HL-60 (cell line): ENCODE measurements around the gene EIF4B.

Experiments used
- DNase-seq, 2 experiments: peaks; one replicate each; pipeline ENCODE4 v3.0.0-alpha.2; 2010 to 2020; ENCODE audit warnings: low read depth in 1 of 2, low spot score in 1 of 2
- H3K27ac ChIP-seq: fragments of 250-450 bp; sonication (Bioruptor Pico); replicated peaks from 2 replicates; pipeline ENCODE4 v1.5.1; 2020; ENCODE audit warnings: mild to moderate bottlenecking, moderate library complexity
- H3K27me3 ChIP-seq: fragments of 250-450 bp; sonication (Bioruptor Pico); 2 replicates; pipeline ENCODE4 v1.5.1; 2021; ENCODE audit warnings: mild to moderate bottlenecking, moderate library complexity; ENCODE audit not compliant: insufficient read depth, poor library complexity, severe bottlenecking
- H3K4me3 ChIP-seq: replicated peaks from 2 replicates; pipeline ENCODE4 v1.5.1; 2011; ENCODE audit warnings: mild to moderate bottlenecking, control low read depth, low read length; ENCODE audit not compliant: insufficient read depth
- CTCF ChIP-seq: IDR thresholded peaks from one replicate; pipeline ENCODE4 v1.5.1; 2011; ENCODE audit warnings: low read length, control low read depth, inconsistent platforms; ENCODE audit not compliant: insufficient read depth
- GABPA ChIP-seq: IDR thresholded peaks from 2 replicates; pipeline ENCODE4 v1.6.1; 2012; ENCODE audit warnings: low read depth
- POLR2AphosphoS5 ChIP-seq: IDR thresholded peaks from 2 replicates; pipeline ENCODE4 v1.6.1; 2012; ENCODE audit warnings: low read depth
- SPI1 ChIP-seq: IDR thresholded peaks from 2 replicates; pipeline ENCODE4 v1.6.1; 2012; ENCODE audit warnings: low read depth, mild to moderate bottlenecking, borderline replicate concordance
- TF ChIP-seq, protein P1 (sequence below): IDR thresholded peaks from 2 replicates; pipeline ENCODE4 v1.6.1; 2012; ENCODE audit warnings: low read depth; ENCODE audit not compliant: insufficient replicate concordance

The EIF4B gene

GRCh38 chr12:52965337-52965731 is 40.9 kb upstream of the EIF4B start:
- no peak for DNase-seq
- Histone ChIP-seq H3K27ac (no peak overlapping the region), H3K4me3 (no peak overlapping the region), H3K27me3 (no peaks in the 10 kb centered on the region)
- TF ChIP-seq, protein P1, sequence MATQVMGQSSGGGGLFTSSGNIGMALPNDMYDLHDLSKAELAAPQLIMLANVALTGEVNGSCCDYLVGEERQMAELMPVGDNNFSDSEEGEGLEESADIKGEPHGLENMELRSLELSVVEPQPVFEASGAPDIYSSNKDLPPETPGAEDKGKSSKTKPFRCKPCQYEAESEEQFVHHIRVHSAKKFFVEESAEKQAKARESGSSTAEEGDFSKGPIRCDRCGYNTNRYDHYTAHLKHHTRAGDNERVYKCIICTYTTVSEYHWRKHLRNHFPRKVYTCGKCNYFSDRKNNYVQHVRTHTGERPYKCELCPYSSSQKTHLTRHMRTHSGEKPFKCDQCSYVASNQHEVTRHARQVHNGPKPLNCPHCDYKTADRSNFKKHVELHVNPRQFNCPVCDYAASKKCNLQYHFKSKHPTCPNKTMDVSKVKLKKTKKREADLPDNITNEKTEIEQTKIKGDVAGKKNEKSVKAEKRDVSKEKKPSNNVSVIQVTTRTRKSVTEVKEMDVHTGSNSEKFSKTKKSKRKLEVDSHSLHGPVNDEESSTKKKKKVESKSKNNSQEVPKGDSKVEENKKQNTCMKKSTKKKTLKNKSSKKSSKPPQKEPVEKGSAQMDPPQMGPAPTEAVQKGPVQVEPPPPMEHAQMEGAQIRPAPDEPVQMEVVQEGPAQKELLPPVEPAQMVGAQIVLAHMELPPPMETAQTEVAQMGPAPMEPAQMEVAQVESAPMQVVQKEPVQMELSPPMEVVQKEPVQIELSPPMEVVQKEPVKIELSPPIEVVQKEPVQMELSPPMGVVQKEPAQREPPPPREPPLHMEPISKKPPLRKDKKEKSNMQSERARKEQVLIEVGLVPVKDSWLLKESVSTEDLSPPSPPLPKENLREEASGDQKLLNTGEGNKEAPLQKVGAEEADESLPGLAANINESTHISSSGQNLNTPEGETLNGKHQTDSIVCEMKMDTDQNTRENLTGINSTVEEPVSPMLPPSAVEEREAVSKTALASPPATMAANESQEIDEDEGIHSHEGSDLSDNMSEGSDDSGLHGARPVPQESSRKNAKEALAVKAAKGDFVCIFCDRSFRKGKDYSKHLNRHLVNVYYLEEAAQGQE = no peak
- TF ChIP-seq GABPA (no peak), POLR2AphosphoS5 (no peak), SPI1 (no peak), CTCF (no peak)

DNA sequence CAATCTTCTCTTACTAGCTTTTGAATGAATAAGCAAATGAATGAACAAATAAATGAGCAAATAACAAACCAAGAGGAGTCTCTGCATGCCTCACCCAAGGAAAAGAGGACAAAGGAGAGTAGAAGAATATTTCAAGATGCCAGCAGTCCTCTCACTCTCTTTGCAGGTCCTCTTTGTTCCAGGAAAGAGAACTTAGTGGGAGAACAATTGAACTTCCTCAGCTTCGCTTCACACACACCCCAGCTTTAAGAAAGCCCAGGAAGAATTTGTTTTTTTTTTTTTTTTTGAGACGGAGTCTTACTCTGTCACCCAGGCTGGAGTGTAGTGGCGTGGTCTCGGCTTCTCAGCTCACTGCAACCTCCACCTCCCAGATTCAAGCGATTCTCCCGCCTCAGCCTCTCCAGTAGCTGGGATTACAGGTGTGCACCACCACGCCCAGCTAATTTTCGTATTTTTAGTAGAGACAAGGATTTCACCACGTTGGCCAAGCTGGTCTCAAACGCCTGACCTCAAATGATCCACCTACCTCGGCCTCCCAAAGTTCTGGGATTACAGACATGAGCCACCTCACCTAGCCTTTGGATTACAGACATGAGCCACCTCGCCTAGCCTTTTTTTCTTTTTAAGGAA is 37.0 kb upstream of the EIF4B start:
- H3K27ac ChIP-seq = no peak overlapping the region
- no peak for DNase-seq
- TF ChIP-seq, protein P1 = no peak
- TF ChIP-seq CTCF (no peak), GABPA (no peak), SPI1 (no peak), POLR2AphosphoS5 (no peak)
- no peaks in the 10 kb centered on the region for H3K27me3 ChIP-seq
- no peak overlapping the region for H3K4me3 ChIP-seq

DNA sequence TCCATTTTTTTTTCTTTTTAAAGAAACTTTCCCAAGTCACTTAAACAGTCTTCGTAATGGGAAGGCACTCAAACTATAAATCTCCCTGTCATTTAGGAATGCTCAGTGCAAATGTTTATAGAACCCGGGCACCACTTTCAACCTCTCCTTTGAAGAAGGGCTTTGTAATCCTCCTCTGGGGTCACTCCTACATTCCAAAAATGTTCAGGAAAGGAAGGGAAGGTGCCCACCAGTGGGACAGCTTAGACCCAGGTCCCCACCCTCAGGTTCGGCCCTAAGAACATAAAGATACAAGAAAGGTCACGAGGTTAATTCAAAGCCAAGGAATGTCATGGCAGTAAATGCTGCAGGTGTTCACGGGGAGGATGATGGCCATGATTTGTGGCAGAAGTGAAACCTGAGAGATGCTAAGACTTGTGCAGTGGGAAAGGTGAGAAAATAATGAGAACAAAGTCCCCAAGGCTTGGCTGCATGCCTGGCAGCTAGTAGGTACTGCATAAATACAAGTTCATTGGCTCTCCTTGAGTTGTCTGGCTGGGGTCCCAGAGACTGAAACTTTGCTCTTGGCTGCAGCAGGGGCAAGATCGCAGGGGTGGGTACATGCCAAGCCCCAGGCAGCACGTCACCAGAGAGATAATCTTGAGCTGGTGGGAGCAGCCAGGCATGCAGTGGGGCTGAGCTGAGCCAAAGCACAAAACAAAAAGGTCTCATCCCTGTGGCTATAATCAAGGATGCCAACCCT is 36.3 kb upstream of the EIF4B start:
- DNase-seq = no peak
- Histone ChIP-seq H3K4me3 (no peak overlapping the region), H3K27ac (no peak overlapping the region)

More for the DNA sequence above, 36.3 kb upstream of the EIF4B start:
- H3K27me3 ChIP-seq = no peaks in the 10 kb centered on the region
- TF ChIP-seq, protein P1 = no peak
- no peak for TF ChIP-seq POLR2AphosphoS5
